B cell (primary cell): ENCODE data around the gene MAD1L1. TPM values are rescaled to one million over a fixed set of nuclear protein-coding genes. Genes with fewer than 3 reads are reported as not detected.

Experiments
- ATAC-seq: fragments of 200-7000 bp; cut with Tn5 transposase; one replicate; pipeline ENCODE4 v1.10.0; 2021; ENCODE audit warnings: low read depth, mild to moderate bottlenecking, moderate number of reproducible peaks, moderate library complexity
- CTCF ChIA-PET: fragments of 350-600 bp; sonication (Branson Sonifier 250); formaldehyde crosslinking; loops from one replicate; lab custom pipeline; 2021; ENCODE audit warnings: antibody characterized with exemption, inconsistent platforms; lab: Charles Lee
- POLR2A ChIA-PET: fragments of 350-600 bp; sonication (Branson Sonifier 250); formaldehyde crosslinking; loops from one replicate; lab custom pipeline; 2021; ENCODE audit warnings: antibody characterized with exemption; lab: Charles Lee
- DNase-seq: peaks from one replicate; pipeline ENCODE4 v3.0.0; 2013
- H2AFZ ChIP-seq: 2 replicates; pipeline ENCODE4 v1.6.1; 2012; ENCODE audit warnings: mild to moderate bottlenecking, low read depth, low read length; ENCODE audit not compliant: insufficient read depth, poor library complexity, severe bottlenecking
- H3K27ac ChIP-seq, 2 donors: 1 replicate in 1 of 2; 2 replicates in 1 of 2; pipeline ENCODE4 v1.5.1; 2012 to 2013; ENCODE audit warnings: low read length in 2 of 2, mild to moderate bottlenecking in 2 of 2, moderate library complexity in 1 of 2
- H3K27me3 ChIP-seq, 4 experiments: fragments of 200-600 bp in 1 of 4; sonication (generic) in 1 of 4; replicated peaks in 1 of 4; 1 replicate in 2 of 4; 2 replicates in 2 of 4; pipeline versions ENCODE4 v1.6.1 to v1.7.0; 2013 to 2016; ENCODE audit warnings: low read length in 3 of 4, mild to moderate bottlenecking in 2 of 4, mixed read lengths in 1 of 4, moderate library complexity in 1 of 4; ENCODE audit not compliant: insufficient read depth in 4 of 4, control insufficient read depth in 3 of 4; ENCODE audit errors: control extremely low read depth in 1 of 4
- H3K36me3 ChIP-seq, 2 experiments: replicated peaks in 1 of 2; 1 replicate in 1 of 2; 2 replicates in 1 of 2; pipeline versions ENCODE4 v1.6.1 to v1.7.1; 2013; ENCODE audit warnings: low read length in 1 of 2; ENCODE audit not compliant: insufficient read depth in 2 of 2, control insufficient read depth in 1 of 2; ENCODE audit errors: control extremely low read depth in 1 of 2, extremely low read depth in 1 of 2
- H3K4me1 ChIP-seq, 2 donors: fragments of 200-600 bp in 1 of 2; sonication (generic) in 1 of 2; 1 replicate in 1 of 2; 2 replicates in 1 of 2; pipeline versions ENCODE4 v1.5.1 to v1.6.1; 2013 to 2017; ENCODE audit warnings: low read length in 2 of 2; ENCODE audit not compliant: control insufficient read depth in 2 of 2, insufficient read depth in 2 of 2
- H3K4me2 ChIP-seq: replicated peaks from 2 replicates; pipeline ENCODE3; 2012; ENCODE audit warnings: mild to moderate bottlenecking, low read depth, low read length; ENCODE audit not compliant: poor library complexity, severe bottlenecking
- H3K4me3 ChIP-seq, 5 experiments: fragments of 200-600 bp in 1 of 5; sonication (generic) in 1 of 5; 1 replicate in 3 of 5; 2 replicates in 2 of 5; pipeline versions ENCODE4 v1.5.1 to v1.7.0; 2011 to 2016; ENCODE audit warnings: low read length in 4 of 5, mild to moderate bottlenecking in 4 of 5, low read depth in 2 of 5, control low read depth in 1 of 5, moderate library complexity in 1 of 5; ENCODE audit not compliant: insufficient read depth in 1 of 5; ENCODE audit errors: control extremely low read depth in 1 of 5, extremely low read depth in 1 of 5
- H3K79me2 ChIP-seq: fragments of 200-600 bp; sonication (generic); one replicate; pipeline ENCODE4 v1.6.0; 2016; ENCODE audit warnings: low read length; ENCODE audit not compliant: control insufficient read depth, insufficient read depth
- H3K9ac ChIP-seq: fragments of 200-600 bp; sonication (generic); 2 replicates; pipeline ENCODE4 v1.6.1; 2017; ENCODE audit warnings: mild to moderate bottlenecking, low read length, moderate library complexity
- H3K9me3 ChIP-seq, 3 donors: one replicate each; pipeline versions ENCODE4 v1.6.1 to v1.7.1; 2013; ENCODE audit warnings: low read length in 2 of 3; ENCODE audit not compliant: control insufficient read depth in 2 of 3, insufficient read depth in 1 of 3; ENCODE audit errors: control extremely low read depth in 1 of 3
- H4K20me1 ChIP-seq: 2 replicates; pipeline ENCODE4 v1.6.0; 2012; ENCODE audit warnings: mild to moderate bottlenecking, low read length; ENCODE audit not compliant: insufficient read depth, control insufficient read depth, poor library complexity, severe bottlenecking
- H3K27ac Mint-ChIP-seq: one replicate; pipeline ENCODE4 v1.8.0; 2021; ENCODE audit warnings: mixed read lengths
- H3K27me3 Mint-ChIP-seq: one replicate; pipeline ENCODE4 v1.8.0; 2021; ENCODE audit warnings: mixed read lengths
- H3K4me1 Mint-ChIP-seq: one replicate; pipeline ENCODE4 v1.8.0; 2021; ENCODE audit warnings: mixed read lengths
- H3K4me3 Mint-ChIP-seq: one replicate; pipeline ENCODE4 v1.8.0; 2021; ENCODE audit warnings: mixed read lengths
- H3K9me3 Mint-ChIP-seq: one replicate; pipeline ENCODE4 v1.8.0; 2022; ENCODE audit warnings: mixed read lengths; ENCODE audit not compliant: insufficient read depth
- EZH2 ChIP-seq: IDR thresholded peaks from 2 replicates; pipeline ENCODE4 v1.6.1; 2012; ENCODE audit warnings: borderline replicate concordance, low read depth, mild to moderate bottlenecking, moderate library complexity, low read length; ENCODE audit not compliant: insufficient read depth, poor library complexity, severe bottlenecking
- WGBS: methylation state at CpG from one replicate; pipeline ENCODE4 v1.1.5; 2013; ENCODE audit warnings: missing lambda C conversion rate; ENCODE audit not compliant: insufficient coverage; 5-methylcytosine and 5-hydroxymethylcytosine counted together
- intact Hi-C: fragments of 100-400 bp; cut with micrococcal nuclease; formaldehyde crosslinking; loops from one replicate; pipeline ENCODE4 v1.10.0; 2022
- polyA plus RNA-seq: library from polyadenylated mRNA; depleted of rRNA; stranded (reverse); fragments of >200 nt; gene quantifications from 2 replicates; pipeline ENCODE4 v1.2.3, GENCODE V29; 2012
- total RNA-seq, 2 donors: library from RNA; stranded (reverse); fragments of 120-200 nt in 1 of 2; gene quantifications; 1 replicate in 1 of 2; 2 replicates in 1 of 2; pipeline versions ENCODE4 v1.2.3 to v1.2.4, GENCODE V29; 2013 to 2022
- TF ChIP-seq, protein P1 (sequence below): fragments of 200-600 bp; IDR thresholded peaks from one replicate; pipeline ENCODE4 v1.8.0; 2022; ENCODE audit warnings: antibody characterized with exemption, mild to moderate bottlenecking

MAD1L1 gene
- total and polyA plus RNA-seq, 2 donors (not counting 1 experiment from before 2014, with no cell fraction given), result 86.7 to 110 TPM

DNA sequence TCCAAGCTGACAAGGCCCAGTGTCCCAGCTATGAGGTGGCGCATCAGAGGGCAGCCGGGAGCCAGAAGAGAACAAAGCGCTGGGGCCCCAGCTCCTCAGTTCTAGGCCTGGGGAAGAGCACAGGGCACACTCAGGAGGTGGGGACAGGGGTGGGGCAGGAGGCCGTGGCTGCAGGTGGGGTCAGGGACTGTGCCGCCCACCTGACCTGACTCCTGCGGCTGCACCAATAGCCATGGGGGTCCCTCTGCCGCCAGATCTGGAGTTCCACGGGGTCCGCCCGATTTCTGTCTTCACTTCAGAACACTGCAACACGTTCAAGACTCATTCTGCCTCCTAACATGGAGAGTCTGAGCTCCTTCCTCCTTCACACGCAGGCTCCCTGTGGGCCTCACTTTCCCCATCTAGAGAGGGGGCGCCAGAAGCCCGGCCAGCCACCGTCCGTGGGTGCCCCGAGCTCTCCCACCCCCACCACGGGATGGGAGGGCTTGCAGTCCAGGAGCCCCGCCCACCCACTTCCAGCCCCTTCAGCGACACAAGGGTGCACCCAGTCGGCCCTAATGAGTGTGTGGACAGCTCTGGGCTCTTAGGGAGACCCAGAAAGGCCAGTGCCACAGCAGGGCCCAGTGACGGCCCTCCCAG, 278.3 kb downstream of the MAD1L1 start:
- intact Hi-C loops, result no loop called here
- no peaks in the 10 kb centered on the region for H3K9me3 Mint-ChIP-seq

More for the DNA sequence above, 278.3 kb downstream of the MAD1L1 start:
- no peak for ATAC-seq
- Mint-ChIP-seq H3K4me3 (no peak overlapping the region), H3K4me1 (peaks cover 8% of the 10 kb centered on the region), H3K27ac (no peak overlapping the region), H3K27me3 (no peaks in the 10 kb centered on the region)
- Histone ChIP-seq H3K9ac (no peak overlapping the region), H3K4me1 (peaks cover 4 to 11% of the 10 kb centered on the region in 2 donors), H3K79me2 (peaks cover 31% of the 10 kb centered on the region), H2AFZ (no peak overlapping the region), H3K27ac (no peak overlapping the region), H3K27me3 (no peaks in the 10 kb centered on the region), H4K20me1 (no peaks in the 10 kb centered on the region), H3K4me2 (no peak overlapping the region), H3K36me3 (peaks cover 0 to 9% of the 10 kb centered on the region in 2 experiments), H3K4me3 (no peak overlapping the region), H3K9me3 (no peaks in the 10 kb centered on the region)
- TF ChIP-seq, protein P1, sequence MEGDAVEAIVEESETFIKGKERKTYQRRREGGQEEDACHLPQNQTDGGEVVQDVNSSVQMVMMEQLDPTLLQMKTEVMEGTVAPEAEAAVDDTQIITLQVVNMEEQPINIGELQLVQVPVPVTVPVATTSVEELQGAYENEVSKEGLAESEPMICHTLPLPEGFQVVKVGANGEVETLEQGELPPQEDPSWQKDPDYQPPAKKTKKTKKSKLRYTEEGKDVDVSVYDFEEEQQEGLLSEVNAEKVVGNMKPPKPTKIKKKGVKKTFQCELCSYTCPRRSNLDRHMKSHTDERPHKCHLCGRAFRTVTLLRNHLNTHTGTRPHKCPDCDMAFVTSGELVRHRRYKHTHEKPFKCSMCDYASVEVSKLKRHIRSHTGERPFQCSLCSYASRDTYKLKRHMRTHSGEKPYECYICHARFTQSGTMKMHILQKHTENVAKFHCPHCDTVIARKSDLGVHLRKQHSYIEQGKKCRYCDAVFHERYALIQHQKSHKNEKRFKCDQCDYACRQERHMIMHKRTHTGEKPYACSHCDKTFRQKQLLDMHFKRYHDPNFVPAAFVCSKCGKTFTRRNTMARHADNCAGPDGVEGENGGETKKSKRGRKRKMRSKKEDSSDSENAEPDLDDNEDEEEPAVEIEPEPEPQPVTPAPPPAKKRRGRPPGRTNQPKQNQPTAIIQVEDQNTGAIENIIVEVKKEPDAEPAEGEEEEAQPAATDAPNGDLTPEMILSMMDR, result no peak
- no peak for TF ChIP-seq EZH2
- ChIA-PET POLR2A (no interaction called here), CTCF (interaction anchor here (0.7 kb wide), 1 partner anchor 10 kb away, joined by 3 read pairs; no protein-coding TSS in a partner anchor)
- DNase-seq, result no peak
- 94% methylated on average over 20 of the region's 22 CpGs for WGBS
